Common myeloid progenitor, CD34-positive (primary cell): ENCODE data around the gene PHACTR3.

Source experiments
- CTCF ChIA-PET: fragments of 350-600 bp; sonication (Branson Sonifier 250); formaldehyde crosslinking; loops from one replicate; lab custom pipeline; 2021; ENCODE audit warnings: antibody characterized with exemption; lab: Charles Lee
- POLR2A ChIA-PET: fragments of 350-600 bp; sonication (Branson Sonifier 250); formaldehyde crosslinking; loops from one replicate; lab custom pipeline; 2021; ENCODE audit warnings: antibody characterized with exemption; lab: Charles Lee
- DNase-seq, 3 donors: peaks; one replicate each; pipeline versions ENCODE4 v3.0.0 to v3.0.0-alpha.2; 2013
- H3K27ac ChIP-seq, 2 experiments: 1 replicate in 1 of 2; 2 replicates in 1 of 2; pipeline ENCODE4 v1.7.0; 2013; ENCODE audit warnings: inconsistent platforms in 2 of 2, low read length in 2 of 2, mild to moderate bottlenecking in 2 of 2, low read depth in 1 of 2, moderate library complexity in 1 of 2; ENCODE audit not compliant: severe bottlenecking in 2 of 2, insufficient read depth in 1 of 2, poor library complexity in 1 of 2
- H3K27me3 ChIP-seq, 5 experiments: replicated peaks in 2 of 5; 1 replicate in 3 of 5; 2 replicates in 2 of 5; pipeline versions ENCODE4 v1.6.1 to v1.7.0; 2013; ENCODE audit warnings: low read length in 4 of 5, mild to moderate bottlenecking in 2 of 5, moderate library complexity in 2 of 5, inconsistent platforms in 1 of 5; ENCODE audit not compliant: insufficient read depth in 5 of 5, control insufficient read depth in 4 of 5
- H3K36me3 ChIP-seq, 4 experiments: 1 replicate in 2 of 4; 2 replicates in 2 of 4; pipeline versions ENCODE4 v1.6.1 to v1.7.0; 2013; ENCODE audit warnings: low read length in 3 of 4, control low read depth in 1 of 4, mild to moderate bottlenecking in 1 of 4; ENCODE audit not compliant: control insufficient read depth in 4 of 4, insufficient read depth in 4 of 4
- H3K4me1 ChIP-seq, 4 experiments: 1 replicate in 3 of 4; 2 replicates in 1 of 4; pipeline versions ENCODE4 v1.6.1 to v1.7.1; 2013; ENCODE audit warnings: low read length in 3 of 4, mild to moderate bottlenecking in 3 of 4, control low read depth in 1 of 4, inconsistent platforms in 1 of 4, moderate library complexity in 1 of 4; ENCODE audit not compliant: control insufficient read depth in 4 of 4, insufficient read depth in 4 of 4; ENCODE audit errors: control extremely low read depth in 1 of 4
- H3K4me3 ChIP-seq, 7 experiments: 1 replicate in 4 of 7; 2 replicates in 3 of 7; pipeline versions ENCODE4 v1.5.1 to v1.7.0; 2013; ENCODE audit warnings: mild to moderate bottlenecking in 7 of 7, low read length in 6 of 7, moderate library complexity in 6 of 7, inconsistent platforms in 2 of 7, low read depth in 2 of 7, control low read depth in 1 of 7; ENCODE audit not compliant: insufficient read depth in 4 of 7, control insufficient read depth in 1 of 7; ENCODE audit errors: extremely low read depth in 1 of 7
- H3K9me3 ChIP-seq, 5 experiments: 1 replicate in 4 of 5; 2 replicates in 1 of 5; pipeline versions ENCODE4 v1.6.1 to v1.7.1; 2013; ENCODE audit warnings: low read length in 4 of 5, mild to moderate bottlenecking in 2 of 5, inconsistent platforms in 1 of 5, low read depth in 1 of 5, moderate library complexity in 1 of 5; ENCODE audit not compliant: control insufficient read depth in 4 of 5, insufficient read depth in 2 of 5; ENCODE audit errors: control extremely low read depth in 1 of 5
- WGBS: methylation state at CpG from one replicate; pipeline ENCODE4 v1.1.5; 2013; ENCODE audit not compliant: insufficient coverage; 5-methylcytosine and 5-hydroxymethylcytosine counted together

The PHACTR3 gene

GRCh38 chr20:59575216-59575615, 29.1 kb upstream of the PHACTR3 start:
- POLR2A ChIA-PET = no interaction called here

GRCh38 chr20:59575653-59576052, 28.7 kb upstream of the PHACTR3 start:
- peaks cover 0 to 8% (median 5%) of the 10 kb centered on the region in 4 experiments for H3K4me1 ChIP-seq
- no peak overlapping the region for H3K27ac ChIP-seq
- no peaks in the 10 kb centered on the region for H3K36me3 ChIP-seq
- H3K9me3 ChIP-seq = no peaks in the 10 kb centered on the region
- ChIA-PET CTCF (interaction anchor here (1.0 kb wide), 1 partner anchor 21 kb away, joined by 3 read pairs; no protein-coding TSS in a partner anchor), POLR2A (no interaction called here)
- WGBS = no CpG with 5 or more reads among the region's 1 CpG
- no peak for DNase-seq
- H3K4me3 ChIP-seq = no peak overlapping the region
- peaks cover 0 to 82% (median 35%) of the 10 kb centered on the region in 5 experiments for H3K27me3 ChIP-seq

More at GRCh38 chr20:59575216-59575615, 29.1 kb upstream of the PHACTR3 start:
- Histone ChIP-seq H3K27ac (no peak overlapping the region), H3K27me3 (peaks cover 0 to 80% (median 33%) of the 10 kb centered on the region in 5 experiments), H3K9me3 (no peaks in the 10 kb centered on the region), H3K4me1 (peaks cover 0 to 8% (median 5%) of the 10 kb centered on the region in 4 experiments), H3K4me3 (no peak overlapping the region), H3K36me3 (no peaks in the 10 kb centered on the region)
- CTCF ChIA-PET = no interaction called here
- DNase-seq = no peak
- 65% methylated on average over 4 of the region's 5 CpGs for WGBS

GRCh38 chr20:59576216-59576953, 28.0 kb upstream of the PHACTR3 start:
- ChIA-PET CTCF (interaction anchor here (1.0 kb wide), 1 partner anchor 21 kb away, joined by 3 read pairs; no protein-coding TSS in a partner anchor), POLR2A (no interaction called here)
- Histone ChIP-seq H3K27me3 (peaks cover 0 to 89% (median 31%) of the 10 kb centered on the region in 5 experiments), H3K4me1 (peaks cover 0 to 8% (median 5%) of the 10 kb centered on the region in 4 experiments), H3K9me3 (no peaks in the 10 kb centered on the region), H3K27ac (no peak overlapping the region), H3K36me3 (no peaks in the 10 kb centered on the region), H3K4me3 (no peak overlapping the region)
- no peak for DNase-seq
- 45% methylated on average over 16 of the region's 18 CpGs for WGBS

- peaks cover 0 to 93% (median 31%) of the 10 kb centered on the region in 5 experiments for H3K27me3 ChIP-seq
- CTCF ChIA-PET = interaction anchor here (1.0 kb wide), 1 partner anchor 20 kb away, joined by 3 read pairs; no protein-coding TSS in a partner anchor
- DNase-seq = no peak
- H3K27ac ChIP-seq = no peak overlapping the region
- WGBS = 3% methylated on average over 79 of the region's 95 CpGs
- H3K4me1 ChIP-seq = peaks cover 0 to 2% (median under 1%) of the 10 kb centered on the region in 4 experiments
- H3K9me3 ChIP-seq = no peaks in the 10 kb centered on the region
- H3K36me3 ChIP-seq = no peaks in the 10 kb centered on the region
- H3K4me3 ChIP-seq = no peak overlapping the region
- POLR2A ChIA-PET = no interaction called here
Observed at GRCh38 chr20:59577037-59577808, 27.1 kb upstream of the PHACTR3 start.

GRCh38 chr20:59577809-59578435, 26.4 kb upstream of the PHACTR3 start:
- CTCF ChIA-PET = no interaction called here
- H3K36me3 ChIP-seq = no peaks in the 10 kb centered on the region
- peaks cover 0 to 2% (median under 1%) of the 10 kb centered on the region in 4 experiments for H3K4me1 ChIP-seq
- 61% methylated on average over 14 of the region's 18 CpGs for WGBS
- POLR2A ChIA-PET = no interaction called here
- no peak for DNase-seq
- H3K4me3 ChIP-seq = no peak overlapping the region
- H3K27me3 ChIP-seq = peaks cover 0 to 92% (median 26%) of the 10 kb centered on the region in 5 experiments
- H3K27ac ChIP-seq = no peak overlapping the region
- no peaks in the 10 kb centered on the region for H3K9me3 ChIP-seq

- Histone ChIP-seq H3K9me3 (no peaks in the 10 kb centered on the region), H3K4me1 (peaks cover 0 to 2% (median under 1%) of the 10 kb centered on the region in 4 experiments), H3K27ac (no peak overlapping the region), H3K36me3 (no peaks in the 10 kb centered on the region), H3K4me3 (no peak overlapping the region), H3K27me3 (peaks cover 0 to 87% (median 26%) of the 10 kb centered on the region in 5 experiments)
- ChIA-PET CTCF (no interaction called here), POLR2A (no interaction called here)
- WGBS = 85% methylated on average over 18 of the region's 18 CpGs
- no peak for DNase-seq
Observed at GRCh38 chr20:59578436-59579403, 25.6 kb upstream of the PHACTR3 start.
